H1 (cell line): Measurements from ENCODE around the gene KCNK15. TPM values are rescaled to one million over a fixed set of nuclear protein-coding genes. Genes with fewer than 3 reads are reported as not detected.

Experiments used
- CTBP2 ChIP-seq: IDR thresholded peaks from 2 replicates; pipeline ENCODE4 v1.7.0; 2011; ENCODE audit warnings: borderline replicate concordance, mild to moderate bottlenecking, moderate library complexity, mixed read lengths, low read length; ENCODE audit not compliant: insufficient read depth, insufficient read length
- HDAC6 ChIP-seq: IDR thresholded peaks from one replicate; pipeline ENCODE4 v1.7.1; 2012; ENCODE audit warnings: low read depth, mild to moderate bottlenecking, inconsistent platforms, low read length, moderate library complexity
- JUN ChIP-seq: IDR thresholded peaks from 2 replicates; pipeline ENCODE4 v1.6.1; 2011; ENCODE audit warnings: low read depth, mild to moderate bottlenecking, improper control_type of control experiment, low read length
- RAD21 ChIP-seq, 2 experiments: IDR thresholded peaks in 1 of 2; conservative IDR thresholded peaks in 1 of 2; 2 replicates each; pipeline ENCODE4 v1.6.1; 2011; ENCODE audit warnings: low read depth in 2 of 2, low read length in 2 of 2, improper control_type of control experiment in 1 of 2, inconsistent platforms in 1 of 2, mild to moderate bottlenecking in 1 of 2, moderate library complexity in 1 of 2
- SUZ12 ChIP-seq: fragments of 200-600 bp; sonication (generic); IDR thresholded peaks from 2 replicates; pipeline ENCODE4 v1.6.1; 2012; ENCODE audit warnings: mild to moderate bottlenecking, inconsistent platforms, low read length, moderate library complexity, mixed read lengths
- TBP ChIP-seq: IDR thresholded peaks from 2 replicates; pipeline ENCODE4 v1.6.1; 2011; ENCODE audit warnings: low read depth, low read length, improper control_type of control experiment
- TCF12 ChIP-seq: IDR thresholded peaks from 2 replicates; pipeline ENCODE4 v1.6.1; 2011; ENCODE audit warnings: low read depth, mild to moderate bottlenecking, low read length
- polyA plus RNA-seq, 7 experiments: library from polyadenylated mRNA; depleted of rRNA in 3 of 7; stranded (reverse) in 5 of 7; unstranded in 2 of 7; fragments of >200 nt in 5 of 7; fragments of 200-250 nt in 2 of 7; gene quantifications; 1 replicate in 5 of 7; 2 replicates in 1 of 7; 4 replicates in 1 of 7; pipeline versions ENCODE4 v1.2.1 to v1.2.3, GENCODE V29; 2011 to 2013; ENCODE audit warnings: missing spikeins in 2 of 7, mixed read lengths in 2 of 7
- total RNA-seq: library from RNA; stranded (reverse); fragmentation: NEBNext Ultra II Directional; extraction: Animal tissue kit (Norgen Biotek cat#: 25700); gene quantifications from 2 replicates; pipeline ENCODE4 v1.2.1, GENCODE V29; 2021

The KCNK15 gene
- total and polyA plus RNA-seq, 2 of the 8 experiments (the other 6 are each of a cell fraction or from before 2014, with no cell fraction given) = 0.24 to 0.33 TPM

GRCh38 chr20:44727039-44727438 is 18.6 kb upstream of the KCNK15 start (continued):
- TF ChIP-seq HDAC6 = no peak
- TF ChIP-seq TBP = no peak
- no peak for TF ChIP-seq JUN
- TF ChIP-seq SUZ12 = no peak
- TF ChIP-seq TCF12 = no peak
- no peak for TF ChIP-seq CTBP2
- 0 out of 4 replicates have a peak, but pooled peaks of 1 of the 2 experiments have one; percentile 21 for TF ChIP-seq RAD21 (IDR thresholded peaks at IDR 0.05 in 1 of 2, conservative IDR thresholded peaks at IDR 0.05 in 1 of 2; ENCODE audit: low read depth in 2 of 2, low read length in 2 of 2)
